CD4-positive, CD25-positive, alpha-beta regulatory T cell (primary cell): ENCODE data around the gene RPL28. TPM values are rescaled to one million over a fixed set of nuclear protein-coding genes. Genes with fewer than 3 reads are reported as not detected.
"Not testable (repeated sequence)": the region's sequence is repeated elsewhere in the genome, so short reads cannot be mapped to it uniquely, and the experiment has no call there.

ENCODE experiments used
- ATAC-seq, 2 donors: fragments of 150-1000 bp; cut with Tn5 transposase; one replicate each; pipeline ENCODE4 v1.10.0; 2021; ENCODE audit warnings: low read depth in 2 of 2, moderate number of reproducible peaks in 2 of 2, moderate library complexity in 1 of 2
- DNase-seq, 3 donors: peaks; one replicate each; pipeline versions ENCODE4 v3.0.0 to v3.0.0-alpha.2; 2012 to 2022; ENCODE audit warnings: mixed read lengths in 1 of 3
- H3K27ac ChIP-seq: one replicate; pipeline ENCODE4 v1.7.0; 2013; ENCODE audit warnings: mild to moderate bottlenecking, low read length; ENCODE audit not compliant: insufficient read depth, poor library complexity, severe bottlenecking
- H3K27me3 ChIP-seq: one replicate; pipeline ENCODE4 v1.7.0; 2013; ENCODE audit warnings: low read length; ENCODE audit not compliant: control insufficient read depth, insufficient read depth
- H3K36me3 ChIP-seq: one replicate; pipeline ENCODE4 v1.7.0; 2013; ENCODE audit warnings: mild to moderate bottlenecking, low read length, moderate library complexity; ENCODE audit not compliant: control insufficient read depth, insufficient read depth
- H3K4me1 ChIP-seq: 2 replicates; pipeline ENCODE4 v1.7.0; 2013; ENCODE audit warnings: mild to moderate bottlenecking, low read length; ENCODE audit not compliant: insufficient read depth, control insufficient read depth, poor library complexity, severe bottlenecking
- H3K4me3 ChIP-seq: one replicate; pipeline ENCODE4 v1.7.0; 2013; ENCODE audit warnings: low read depth, mild to moderate bottlenecking, low read length, moderate library complexity
- H3K9me3 ChIP-seq, 2 experiments: 1 replicate in 1 of 2; 2 replicates in 1 of 2; pipeline ENCODE4 v1.7.0; 2013; ENCODE audit warnings: low read length in 2 of 2, mild to moderate bottlenecking in 1 of 2, moderate library complexity in 1 of 2; ENCODE audit not compliant: control insufficient read depth in 2 of 2
- H3K27ac Mint-ChIP-seq, 3 donors: one replicate each; pipeline ENCODE4 v1.8.0; 2020 to 2022; ENCODE audit warnings: mild to moderate bottlenecking in 3 of 3, mixed read lengths in 3 of 3, moderate library complexity in 2 of 3
- H3K27me3 Mint-ChIP-seq: one replicate; pipeline ENCODE4 v1.8.0; 2022; ENCODE audit warnings: mild to moderate bottlenecking, mixed read lengths
- H3K36me3 Mint-ChIP-seq: one replicate; pipeline ENCODE4 v1.8.0; 2020; ENCODE audit warnings: mixed read lengths
- H3K4me1 Mint-ChIP-seq, 4 donors: one replicate each; pipeline ENCODE4 v1.8.0; 2020 to 2022; ENCODE audit warnings: mixed read lengths in 4 of 4, mild to moderate bottlenecking in 1 of 4
- H3K4me3 Mint-ChIP-seq, 4 donors: one replicate each; pipeline ENCODE4 v1.8.0; 2020 to 2022; ENCODE audit warnings: mild to moderate bottlenecking in 4 of 4, mixed read lengths in 4 of 4, moderate library complexity in 3 of 4
- H3K9me3 Mint-ChIP-seq, 7 donors: one replicate each; pipeline ENCODE4 v1.8.0; 2020 to 2022; ENCODE audit warnings: mixed read lengths in 7 of 7, mild to moderate bottlenecking in 3 of 7, moderate library complexity in 2 of 7
- polyA plus RNA-seq, 4 donors: library from polyadenylated mRNA; unstranded; fragments of 300-500 nt; fragmentation: Illumina TruSeq; gene quantifications; one replicate each; pipeline ENCODE4 v1.2.3, GENCODE V29; 2021
- total RNA-seq: library from RNA; stranded (reverse); gene quantifications from one replicate; pipeline ENCODE4 v1.2.3, GENCODE V29; 2022

Gene RPL28
- total and polyA plus RNA-seq, 5 donors from 2014 or later: 527 to 2,934 (median 686) TPM

GRCh38 chr19:55418185-55418584, 32.5 kb downstream of the RPL28 start:
- Histone ChIP-seq H3K36me3 (no peaks in the 10 kb centered on the region), H3K27ac (no peak overlapping the region), H3K4me3 (no peak overlapping the region), H3K4me1 (peaks cover 9% of the 10 kb centered on the region), H3K9me3 (no peaks in the 10 kb centered on the region), H3K27me3 (no peaks in the 10 kb centered on the region)
- Mint-ChIP-seq H3K36me3 (no peaks in the 10 kb centered on the region), H3K4me3 (no peak overlapping the region), H3K27ac (no peak overlapping the region), H3K9me3 (peaks cover 0 to 2% (median 0%) of the 10 kb centered on the region in 7 donors), H3K4me1 (peaks cover 0 to 21% (median 5%) of the 10 kb centered on the region in 4 donors), H3K27me3 (peaks cover 22% of the 10 kb centered on the region)
- ATAC-seq: peak in 1 of 2 donors; percentile 68
- peak; percentile 26 to 71 (median 52) for DNase-seq

GRCh38 chr19:55419103-55419502, 33.4 kb downstream of the RPL28 start:
- ATAC-seq: no peak
- no peak overlapping the region for H3K4me3 Mint-ChIP-seq
- no peaks in the 10 kb centered on the region for H3K36me3 Mint-ChIP-seq
- peaks cover 25% of the 10 kb centered on the region for H3K27me3 Mint-ChIP-seq
- H3K27me3 ChIP-seq: no peaks in the 10 kb centered on the region
- no peaks in the 10 kb centered on the region for H3K36me3 ChIP-seq
- no peak overlapping the region for H3K4me3 ChIP-seq
- peaks cover 9% of the 10 kb centered on the region for H3K4me1 ChIP-seq
- no peak overlapping the region for H3K27ac Mint-ChIP-seq
- H3K9me3 ChIP-seq: no peaks in the 10 kb centered on the region
- DNase-seq: no peak
- no peak overlapping the region for H3K27ac ChIP-seq
- peaks cover 0 to 2% (median 0%) of the 10 kb centered on the region in 7 donors for H3K9me3 Mint-ChIP-seq
- peaks cover 0 to 21% (median 5%) of the 10 kb centered on the region in 4 donors for H3K4me1 Mint-ChIP-seq

GRCh38 chr19:55419624-55420236, 34.0 kb downstream of the RPL28 start:
- Mint-ChIP-seq H3K36me3 (no peaks in the 10 kb centered on the region), H3K4me1 (peaks cover 0 to 21% (median 5%) of the 10 kb centered on the region in 4 donors), H3K4me3 (no peak overlapping the region), H3K9me3 (peaks cover 0 to 1% (median 0%) of the 10 kb centered on the region in 7 donors), H3K27ac (no peak overlapping the region), H3K27me3 (peaks cover 21% of the 10 kb centered on the region)
- peaks cover 2% of the 10 kb centered on the region for H3K27me3 ChIP-seq
- H3K27ac ChIP-seq: no peak overlapping the region
- no peak overlapping the region for H3K4me3 ChIP-seq
- no peak for DNase-seq
- ATAC-seq: no peak
- H3K4me1 ChIP-seq: peaks cover 9% of the 10 kb centered on the region
- no peaks in the 10 kb centered on the region for H3K9me3 ChIP-seq
- H3K36me3 ChIP-seq: no peaks in the 10 kb centered on the region

GRCh38 chr19:55421281-55421680, 35.5 kb downstream of the RPL28 start:
- peak overlapping the region in 1 of 3 donors; percentile 38 for H3K27ac Mint-ChIP-seq
- not testable (repeated sequence) for H3K36me3 ChIP-seq, H3K4me3 ChIP-seq, H3K9me3 ChIP-seq, H3K4me1 ChIP-seq, H3K27ac ChIP-seq, H3K27me3 ChIP-seq, H3K36me3 Mint-ChIP-seq, H3K9me3 Mint-ChIP-seq
- DNase-seq (peak in 1 of 3 donors; percentile 34), ATAC-seq (peak in 1 of 2 donors; percentile 60)
- peak overlapping the region in 2 of 4 donors; percentile 26 to 63 for H3K4me3 Mint-ChIP-seq
- H3K27me3 Mint-ChIP-seq: peaks cover 20% of the 10 kb centered on the region
- H3K4me1 Mint-ChIP-seq: peaks cover 0 to 21% (median 5%) of the 10 kb centered on the region in 4 donors

GRCh38 chr19:55423225-55424005, 37.7 kb downstream of the RPL28 start:
- Histone ChIP-seq H3K9me3 (no peaks in the 10 kb centered on the region), H3K27ac (no peak overlapping the region), H3K4me3 (no peak overlapping the region), H3K4me1 (peaks cover 9% of the 10 kb centered on the region), H3K36me3 (no peaks in the 10 kb centered on the region), H3K27me3 (peaks cover 2% of the 10 kb centered on the region)
- Mint-ChIP-seq H3K4me3 (no peak overlapping the region), H3K4me1 (peaks cover 0 to 17% (median 5%) of the 10 kb centered on the region in 4 donors), H3K27me3 (peaks cover 18% of the 10 kb centered on the region), H3K27ac (no peak overlapping the region), H3K9me3 (peaks cover 0 to 2% (median 0%) of the 10 kb centered on the region in 7 donors), H3K36me3 (no peaks in the 10 kb centered on the region)
- DNase-seq (no peak), ATAC-seq (no peak)

GRCh38 chr19:55424518-55424917, 38.8 kb downstream of the RPL28 start:
- H3K9me3 ChIP-seq: no peaks in the 10 kb centered on the region
- H3K27me3 ChIP-seq: peaks cover 2% of the 10 kb centered on the region
- no peak for DNase-seq
- no peak overlapping the region for H3K27ac ChIP-seq
- H3K27ac Mint-ChIP-seq: no peak overlapping the region
- no peak overlapping the region for H3K4me3 Mint-ChIP-seq
- H3K4me1 ChIP-seq: peaks cover 9% of the 10 kb centered on the region
- H3K36me3 Mint-ChIP-seq: no peaks in the 10 kb centered on the region
- H3K4me1 Mint-ChIP-seq: peaks cover 0 to 17% (median 5%) of the 10 kb centered on the region in 4 donors
- no peaks in the 10 kb centered on the region for H3K36me3 ChIP-seq
- no peak overlapping the region for H3K4me3 ChIP-seq
- peaks cover 24% of the 10 kb centered on the region for H3K27me3 Mint-ChIP-seq
- no peak for ATAC-seq
- H3K9me3 Mint-ChIP-seq: peaks cover 0 to 2% (median 0%) of the 10 kb centered on the region in 7 donors

GRCh38 chr19:55426042-55426441, 40.3 kb downstream of the RPL28 start:
- peaks cover 9% of the 10 kb centered on the region for H3K27me3 ChIP-seq
- peaks cover 0 to 2% (median 0%) of the 10 kb centered on the region in 7 donors for H3K9me3 Mint-ChIP-seq
- H3K4me3 Mint-ChIP-seq: no peak overlapping the region
- no peak overlapping the region for H3K27ac Mint-ChIP-seq
- DNase-seq (no peak), ATAC-seq (no peak)
- H3K36me3 Mint-ChIP-seq: no peaks in the 10 kb centered on the region
- H3K4me1 Mint-ChIP-seq: peaks cover 0 to 8% (median 4%) of the 10 kb centered on the region in 4 donors
- H3K4me1 ChIP-seq: peaks cover 7% of the 10 kb centered on the region
- H3K36me3 ChIP-seq: no peaks in the 10 kb centered on the region
- H3K27ac ChIP-seq: no peak overlapping the region
- peaks cover 23% of the 10 kb centered on the region for H3K27me3 Mint-ChIP-seq
- no peak overlapping the region for H3K4me3 ChIP-seq
- no peaks in the 10 kb centered on the region for H3K9me3 ChIP-seq
